ENCODE data around the gene EVC2.
"Not testable (repeated sequence)": the region's sequence is repeated elsewhere in the genome, so short reads cannot be mapped to it uniquely, and the experiment has no call there.

EVC2 gene

GRCh38 chr4:5738061-5738460 lies 29.7 kb upstream of the EVC2 start:
- no peak for DNase-seq

- DNase-seq: no peak
These were observed 27.1 kb upstream of the EVC2 start for GRCh38 chr4:5735463-5735862.

GRCh38 chr4:5734853-5735252 lies 26.5 kb upstream of the EVC2 start:
- DNase-seq: no peak

- no peak for DNase-seq
These were observed 23.8 kb upstream of the EVC2 start for GRCh38 chr4:5732158-5732557.

- DNase-seq: no peak
These were observed 22.9 kb upstream of the EVC2 start for GRCh38 chr4:5730993-5731990.

- no peak for DNase-seq
These were observed 22.1 kb upstream of the EVC2 start for GRCh38 chr4:5730436-5730835.

- not testable (repeated sequence) for DNase-seq
These were observed 20.1 kb upstream of the EVC2 start for GRCh38 chr4:5728412-5728811.

GRCh38 chr4:5724377-5724776 lies 16.0 kb upstream of the EVC2 start:
- DNase-seq: no peak

GRCh38 chr4:5722328-5722727 lies 14.0 kb upstream of the EVC2 start:
- no peak for DNase-seq

- DNase-seq: no peak
These were observed 13.6 kb upstream of the EVC2 start for GRCh38 chr4:5721923-5722322.

GRCh38 chr4:5720980-5721379 lies 12.6 kb upstream of the EVC2 start:
- no peak for DNase-seq

GRCh38 chr4:5720157-5720850 lies 11.9 kb upstream of the EVC2 start:
- no peak for DNase-seq

- DNase-seq: no peak
These were observed 11.1 kb upstream of the EVC2 start for GRCh38 chr4:5719350-5720055.

- DNase-seq: no peak
These were observed 10.1 kb upstream of the EVC2 start for GRCh38 chr4:5718411-5718810.

- no peak for DNase-seq
These were observed 9.2 kb upstream of the EVC2 start for GRCh38 chr4:5717449-5718158.

- DNase-seq: no peak
These were observed 8.0 kb upstream of the EVC2 start for GRCh38 chr4:5716391-5716790.

- DNase-seq: no peak
These were observed 7.0 kb upstream of the EVC2 start for GRCh38 chr4:5715357-5715756.

- DNase-seq: no peak
These were observed 5.5 kb upstream of the EVC2 start for GRCh38 chr4:5713861-5714260.

- DNase-seq: no peak
These were observed 4.6 kb upstream of the EVC2 start for GRCh38 chr4:5712931-5713330.

GRCh38 chr4:5712517-5712916 lies 4.2 kb upstream of the EVC2 start:
- no peak for DNase-seq

- DNase-seq: no peak
These were observed 3.3 kb upstream of the EVC2 start for GRCh38 chr4:5711479-5712184.

- DNase-seq: peak; percentile 2 to 66
These were observed 2.7 kb upstream of the EVC2 start, which contains the start of gene EVC for GRCh38 chr4:5710961-5711478. Gene EVC (plus strand): TSS chr4:5711201. CDS start chr4:5711381, 180 bp downstream.
